ENCODE data around the gene SSR2.
"Not testable (repeated sequence)": the region's sequence is repeated elsewhere in the genome, so short reads cannot be mapped to it uniquely, and the experiment has no call there.

Gene SSR2

DNA sequence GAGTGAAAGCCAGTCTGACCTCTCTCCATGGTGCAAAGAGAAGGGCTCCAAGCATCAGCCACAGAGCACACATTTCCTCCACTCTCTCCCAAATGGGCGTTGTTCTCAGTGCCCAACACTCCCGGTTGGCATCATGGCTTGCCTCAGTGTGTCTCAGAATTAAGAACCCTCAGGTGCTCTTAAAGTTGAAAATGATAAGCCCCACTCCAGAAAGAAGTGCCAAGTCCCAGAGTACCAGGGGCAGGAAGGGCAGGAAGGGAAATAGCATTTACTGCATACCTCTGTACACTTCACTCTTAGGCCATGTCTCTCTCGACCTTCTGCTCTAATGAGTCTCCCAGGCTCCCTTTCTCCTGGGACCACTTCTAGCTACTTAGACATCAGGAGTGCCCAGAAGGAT lies 27.2 kb downstream of the SSR2 start:
- no peak for DNase-seq (ENCODE audit: low spot score)

DNA sequence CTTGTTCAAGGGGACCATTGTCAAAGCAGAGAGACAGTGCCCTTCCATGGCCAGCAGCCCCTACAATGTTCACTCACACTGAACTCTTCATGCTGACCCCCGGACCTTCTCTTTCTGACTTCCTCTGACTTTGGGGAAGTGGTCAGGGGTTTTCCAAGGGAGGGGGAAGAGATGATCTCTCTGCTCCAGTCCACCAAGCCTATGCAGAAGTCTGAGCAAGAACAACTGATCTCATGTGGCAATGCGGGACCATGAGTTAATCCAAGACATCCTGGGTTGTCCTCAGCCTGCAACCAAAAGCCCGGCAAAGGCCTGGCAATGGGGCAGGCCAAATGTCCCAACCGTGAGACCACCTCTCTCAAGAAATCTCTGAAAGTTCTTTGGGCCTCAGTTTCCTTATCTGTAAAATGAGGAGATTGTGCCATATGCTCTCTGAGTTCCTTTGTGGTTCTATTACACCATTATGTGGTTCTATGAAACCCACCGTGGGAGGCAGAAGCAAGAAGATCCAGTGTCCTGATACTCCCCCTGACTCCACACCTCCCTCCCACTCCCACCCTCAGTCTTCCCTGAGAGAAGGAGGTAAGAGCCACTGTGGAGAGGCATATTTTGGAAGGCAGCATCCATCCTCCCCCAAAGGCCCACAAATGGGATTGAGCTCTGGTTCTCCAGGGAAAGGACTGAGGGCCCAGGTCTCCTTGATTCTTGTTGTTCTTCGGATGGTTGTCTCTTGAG lies 30.6 kb downstream of the SSR2 start:
- DNase-seq (ENCODE audit: low spot score): no peak

DNA sequence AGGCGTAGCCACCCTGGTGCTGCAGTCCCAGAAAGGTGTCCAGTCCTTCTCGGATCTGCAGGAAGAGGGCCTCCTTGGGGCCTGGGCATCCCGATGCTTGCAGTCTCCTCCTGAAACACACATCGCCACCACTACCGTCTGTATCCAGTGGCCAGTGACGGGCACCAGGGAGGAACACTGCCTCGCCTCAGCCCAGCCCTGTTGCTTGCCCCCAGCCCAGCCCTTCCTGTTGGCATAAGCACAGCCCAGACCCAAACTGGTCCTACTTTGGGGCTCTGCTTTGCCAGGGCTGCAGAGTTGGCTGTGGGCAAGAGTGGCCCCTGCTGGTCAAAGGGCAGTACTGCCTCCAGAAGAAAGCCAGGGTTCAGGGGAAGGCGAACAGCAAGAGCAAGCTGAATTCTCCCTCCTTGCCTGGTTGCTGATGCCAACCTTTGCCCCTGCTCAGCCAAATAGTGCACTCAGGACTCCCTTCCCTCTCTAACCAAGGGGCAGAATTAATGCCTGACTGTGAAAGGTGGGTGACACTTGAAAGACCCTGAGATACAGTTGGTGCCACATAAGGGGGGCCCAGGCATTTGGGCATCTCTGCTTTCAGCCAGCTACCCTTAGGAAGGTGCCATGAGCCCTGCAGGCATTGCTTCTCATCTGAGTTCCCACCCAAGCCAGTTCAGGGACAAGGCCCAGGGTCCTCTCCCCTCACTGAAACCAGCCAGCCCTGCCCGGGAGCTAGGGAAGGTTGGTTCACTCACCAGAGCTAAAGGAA lies 31.3 kb downstream of the SSR2 start:
- DNase-seq (ENCODE audit: low spot score): peak; percentile 74

DNA sequence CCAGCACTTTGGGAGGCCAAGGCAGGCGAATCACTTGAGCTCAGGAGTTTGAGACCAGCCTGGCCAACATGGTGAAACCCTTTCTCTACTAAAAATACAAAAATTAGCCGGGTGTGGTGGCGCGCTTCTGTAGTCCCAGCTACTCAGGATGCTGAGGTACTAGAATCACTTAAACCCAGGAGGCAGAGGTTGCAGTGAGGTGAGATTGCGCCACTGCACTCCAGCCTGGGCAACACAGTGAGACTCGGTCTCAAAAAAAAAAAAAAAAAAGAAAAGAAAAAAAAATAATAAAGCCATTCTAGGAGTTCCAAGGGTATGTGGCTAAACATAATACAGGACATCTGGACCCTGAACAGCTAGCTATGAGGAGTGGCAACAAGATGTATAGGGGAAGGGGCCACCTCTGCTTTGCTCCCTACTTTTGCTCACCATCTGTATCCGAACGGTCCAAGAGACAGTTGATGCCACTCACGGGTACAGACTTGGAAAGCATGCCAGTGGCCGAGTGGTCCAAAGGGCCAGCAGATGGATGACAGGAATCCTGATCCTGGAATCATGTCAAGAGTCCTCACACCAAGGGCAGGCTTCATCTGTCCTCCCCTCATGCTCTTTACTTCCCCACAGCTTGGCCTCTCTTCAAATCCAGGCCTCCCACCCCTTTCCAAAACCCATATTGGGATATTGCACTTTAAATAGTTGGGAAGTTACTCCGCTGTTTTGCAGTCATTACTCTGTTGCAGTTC lies 35.7 kb downstream of the SSR2 start:
- not testable (repeated sequence) for DNase-seq (ENCODE audit: low spot score)

DNA sequence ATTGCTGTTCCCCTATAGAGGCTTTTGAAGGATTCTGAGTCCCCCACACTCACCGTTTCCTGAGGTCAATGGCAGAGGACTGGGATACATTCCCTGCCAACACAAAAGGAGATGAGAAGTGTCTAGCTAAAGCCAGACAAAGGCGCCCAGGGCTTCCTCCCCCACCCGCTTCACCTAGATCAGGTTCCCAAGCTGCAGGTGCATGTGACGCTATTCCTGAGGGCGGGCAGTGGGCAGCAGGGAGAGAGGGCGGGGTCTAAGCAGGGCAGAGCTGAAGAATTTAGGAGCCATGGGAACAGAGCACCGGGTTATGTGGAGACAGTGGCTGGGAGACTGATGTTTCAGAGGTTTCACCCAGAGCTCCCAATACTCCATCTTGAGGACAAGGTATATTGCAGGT lies 36.4 kb downstream of the SSR2 start:
- DNase-seq (ENCODE audit: low spot score): no peak

DNA sequence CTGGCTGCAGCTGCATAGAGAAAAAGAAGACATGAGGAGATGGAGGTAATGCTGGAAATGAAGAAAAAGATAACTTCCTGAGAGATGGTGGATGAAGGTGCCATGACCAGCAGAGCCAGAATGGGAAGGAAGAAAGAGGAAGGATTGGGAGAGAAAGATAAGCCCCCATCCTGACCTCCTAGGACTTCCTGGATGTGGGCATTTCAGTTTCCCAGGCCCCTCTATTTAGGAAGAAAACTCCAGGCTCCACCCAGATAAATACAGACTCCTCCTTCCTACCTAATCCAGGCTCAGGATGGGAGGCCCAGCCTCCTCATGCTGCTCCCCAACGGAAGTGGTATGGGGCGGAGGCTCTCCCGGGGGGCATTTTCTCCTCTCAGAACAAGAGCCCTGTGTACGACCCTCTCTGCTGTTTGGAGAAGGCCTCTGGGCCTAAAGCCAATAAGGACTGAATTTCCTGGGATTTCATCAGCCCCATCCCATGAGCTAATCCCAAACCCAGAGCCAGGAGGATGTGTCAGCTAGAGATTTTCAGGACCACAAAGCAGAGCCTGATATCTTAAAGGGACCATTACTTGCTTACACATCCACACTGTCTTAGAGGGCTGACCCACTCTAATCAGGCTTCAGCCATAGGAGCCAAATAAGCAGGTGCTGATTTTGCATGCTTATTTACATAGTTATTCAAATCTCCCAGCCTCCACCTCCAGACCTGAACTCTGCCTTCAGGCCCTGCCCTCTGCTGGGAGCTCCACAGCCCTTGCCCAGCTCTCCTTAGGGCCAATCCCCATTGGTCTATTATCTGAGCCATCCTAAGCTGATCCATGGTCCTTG lies 37.3 kb downstream of the SSR2 start:
- peak; percentile 80 for DNase-seq (ENCODE audit: low spot score)

DNA sequence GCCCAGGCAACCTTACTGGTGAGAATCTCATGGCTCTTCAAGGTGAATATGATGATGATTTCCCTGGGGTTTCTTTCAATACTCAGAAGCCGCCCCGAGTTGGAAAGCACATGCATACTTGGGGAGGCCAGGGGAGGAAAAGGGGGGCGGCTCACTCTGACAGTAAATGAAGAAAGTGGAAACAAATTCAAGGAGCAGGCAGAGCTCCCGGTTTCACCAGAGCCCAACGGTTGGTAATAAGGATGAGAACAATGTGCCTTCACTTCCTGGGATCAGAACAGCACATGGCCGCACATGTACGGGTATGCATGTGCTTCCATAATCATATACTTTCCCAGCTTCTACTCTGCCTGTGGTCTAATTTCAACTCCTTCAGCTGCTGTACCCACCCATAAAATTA lies 38.6 kb downstream of the SSR2 start:
- no peak for DNase-seq (ENCODE audit: low spot score)

DNA sequence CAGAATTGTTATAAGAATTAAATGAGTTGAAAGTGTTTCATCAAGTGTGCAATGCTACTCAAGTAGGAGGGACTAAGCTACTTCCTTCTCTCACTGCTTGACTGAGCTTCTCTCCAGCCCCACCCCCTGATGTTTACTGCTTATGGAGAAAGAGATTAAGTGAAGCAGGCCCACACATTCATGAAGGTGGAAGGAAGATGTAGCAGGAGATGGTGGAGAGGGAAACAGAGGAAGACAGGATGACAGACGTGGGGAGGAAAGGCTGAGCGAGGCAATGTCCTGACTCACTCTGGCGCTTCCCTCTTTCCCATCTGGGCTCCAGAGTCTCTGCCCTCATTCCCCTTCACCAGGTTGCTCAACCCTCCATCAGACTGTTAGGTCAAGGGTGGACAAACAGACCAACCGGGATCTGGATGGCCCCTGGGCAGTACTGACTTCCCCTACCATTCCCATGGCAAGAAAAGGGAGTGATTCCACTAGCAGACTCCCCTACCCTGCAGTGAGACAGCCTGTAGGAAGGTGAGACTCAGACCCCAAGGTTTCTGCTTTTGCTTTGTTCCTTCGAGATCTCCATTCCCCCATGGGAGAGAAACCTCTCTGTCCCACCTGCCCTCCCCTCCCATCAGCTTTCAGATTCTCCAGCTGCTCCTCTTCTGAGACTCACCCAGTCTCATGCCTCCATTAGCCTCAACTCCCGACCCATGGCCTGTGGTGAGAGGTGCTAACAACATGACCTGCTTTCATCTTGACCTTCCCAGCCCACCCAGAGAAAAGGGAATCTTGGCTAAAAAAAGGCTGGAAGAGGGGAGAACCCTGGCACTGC lies 39.3 kb downstream of the SSR2 start:
- no peak for DNase-seq (ENCODE audit: low spot score)

DNA sequence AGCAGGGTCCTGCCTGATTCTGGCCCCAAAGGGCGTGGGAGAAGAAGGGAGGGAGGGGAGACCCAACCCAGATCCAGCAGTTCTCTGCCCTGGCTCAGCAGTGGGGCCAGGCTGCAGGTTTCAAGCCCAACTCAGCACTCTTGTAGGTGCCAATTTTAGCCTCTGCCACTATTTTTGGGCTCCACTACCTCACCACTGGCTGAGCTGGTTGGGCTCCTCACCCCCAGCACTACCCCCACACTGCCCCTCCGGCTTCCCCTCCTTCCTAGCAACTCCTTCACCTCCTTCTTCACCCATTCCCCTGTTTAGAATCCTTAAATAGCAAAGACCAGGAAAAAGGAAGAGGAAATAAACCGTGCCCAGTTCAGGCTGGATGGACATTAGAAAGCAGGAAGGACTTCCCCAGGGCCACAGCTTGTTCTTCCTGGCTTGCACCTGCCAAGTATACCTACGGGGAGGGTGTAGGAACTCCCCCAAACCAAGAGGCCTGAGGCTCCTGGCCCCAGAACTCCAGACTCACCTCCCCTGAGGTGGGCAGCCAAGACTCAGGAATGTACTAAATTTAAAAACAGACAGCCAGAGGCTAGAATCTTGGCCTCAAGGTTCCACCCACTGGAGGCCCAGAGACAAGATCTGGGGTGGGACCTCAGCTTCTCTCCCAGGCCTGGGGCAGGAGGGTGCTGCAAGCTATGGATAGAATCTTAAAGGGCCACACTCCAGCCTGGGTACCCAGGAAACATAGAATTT lies 41.0 kb downstream of the SSR2 start:
- DNase-seq (ENCODE audit: low spot score): peak; percentile 23

DNA sequence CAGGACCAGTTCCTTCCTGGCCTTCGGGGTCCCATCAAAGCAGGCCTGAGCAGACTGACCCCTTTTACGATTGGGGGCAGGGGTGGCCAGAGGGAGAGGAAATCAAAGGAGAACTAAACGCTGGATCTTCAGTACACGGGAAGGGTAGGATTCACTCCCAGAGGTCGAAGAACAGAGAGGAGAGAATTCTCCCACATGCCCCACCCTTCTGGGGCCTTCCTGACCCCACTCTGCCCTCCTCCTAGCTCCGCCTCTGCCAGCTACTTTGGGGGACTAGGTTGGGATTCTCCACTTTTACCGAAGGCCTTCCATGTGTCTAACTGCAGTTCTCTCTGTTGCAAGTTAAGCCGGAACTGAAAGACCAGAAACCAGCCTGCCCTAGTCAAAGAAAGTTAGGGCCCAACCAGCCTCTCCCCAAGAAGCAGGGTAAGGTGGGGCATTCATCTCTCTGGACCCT lies 41.8 kb downstream of the SSR2 start:
- peak; percentile 33 for DNase-seq (ENCODE audit: low spot score)

DNA sequence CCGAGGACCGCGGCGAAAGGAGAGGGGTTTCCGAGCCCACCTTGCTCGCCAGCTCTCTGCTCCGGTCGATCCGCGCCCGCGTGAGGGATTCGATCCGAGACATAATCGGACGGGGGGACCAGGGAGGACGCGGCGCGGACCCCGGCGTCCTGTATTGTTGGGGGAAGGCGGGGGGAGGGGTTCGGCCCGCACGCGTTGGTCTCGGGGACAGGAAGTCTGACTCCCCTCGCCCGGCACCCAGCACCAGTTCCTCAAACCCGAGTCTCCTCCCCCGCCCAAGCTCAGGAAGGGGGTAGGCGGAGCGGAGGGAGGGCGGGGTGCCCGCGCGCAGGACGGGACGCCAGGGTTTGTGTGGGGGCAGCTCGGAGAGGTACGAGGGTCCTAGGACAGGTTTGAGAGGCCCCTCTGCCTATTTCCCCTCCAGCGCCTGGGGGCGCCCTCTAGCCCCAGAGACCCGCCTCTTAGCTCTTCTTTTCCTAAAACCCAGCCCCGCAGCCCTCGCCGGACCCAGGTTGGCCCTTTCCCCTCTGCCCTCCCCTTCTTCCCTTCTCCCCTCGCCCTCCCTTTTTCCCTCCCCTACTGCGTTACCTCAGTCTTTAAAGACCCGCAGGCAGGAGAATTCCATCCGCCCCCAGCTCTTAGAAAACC lies 42.3 kb downstream of the SSR2 start, which contains the start of gene ARHGEF2:
TSS of gene ARHGEF2 (minus strand) at position 223 of the 648 bp plus-strand sequence. CDS start at position 103, 120 bp downstream.
- DNase-seq (ENCODE audit: low spot score): peak; percentile 75

DNA sequence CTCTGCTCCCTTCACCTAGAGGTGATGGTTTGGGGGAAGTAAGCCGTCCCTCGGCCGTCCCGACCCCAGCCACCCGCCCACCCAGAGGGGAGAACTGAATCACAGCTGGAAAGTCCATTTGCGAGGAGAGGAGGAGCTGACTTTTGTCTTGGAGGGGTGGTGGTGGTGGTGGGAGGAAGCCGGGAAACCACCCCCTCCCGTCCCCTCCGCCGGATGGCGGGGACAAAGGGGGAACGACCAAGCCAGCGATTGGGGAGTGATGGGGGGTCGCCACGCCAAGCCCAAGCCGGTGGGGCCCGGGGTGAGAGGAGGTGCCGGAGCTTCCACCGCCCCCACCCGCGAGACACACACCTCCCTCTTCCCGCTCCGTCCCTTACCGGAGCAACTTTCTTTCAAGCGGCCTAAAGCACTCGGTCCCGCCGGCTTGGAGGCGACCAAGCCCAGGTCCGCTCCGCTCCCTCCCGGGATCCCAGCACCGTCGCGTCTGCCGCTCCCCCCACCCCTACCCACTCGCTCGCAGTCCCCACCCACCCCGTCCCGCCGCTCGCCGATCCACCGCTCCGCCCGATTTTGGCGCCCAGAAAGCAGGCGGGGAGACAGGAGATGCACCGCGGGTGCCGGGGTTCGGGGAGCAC lies 42.9 kb downstream of the SSR2 start:
- peak; percentile 66 for DNase-seq (ENCODE audit: low spot score)

DNA sequence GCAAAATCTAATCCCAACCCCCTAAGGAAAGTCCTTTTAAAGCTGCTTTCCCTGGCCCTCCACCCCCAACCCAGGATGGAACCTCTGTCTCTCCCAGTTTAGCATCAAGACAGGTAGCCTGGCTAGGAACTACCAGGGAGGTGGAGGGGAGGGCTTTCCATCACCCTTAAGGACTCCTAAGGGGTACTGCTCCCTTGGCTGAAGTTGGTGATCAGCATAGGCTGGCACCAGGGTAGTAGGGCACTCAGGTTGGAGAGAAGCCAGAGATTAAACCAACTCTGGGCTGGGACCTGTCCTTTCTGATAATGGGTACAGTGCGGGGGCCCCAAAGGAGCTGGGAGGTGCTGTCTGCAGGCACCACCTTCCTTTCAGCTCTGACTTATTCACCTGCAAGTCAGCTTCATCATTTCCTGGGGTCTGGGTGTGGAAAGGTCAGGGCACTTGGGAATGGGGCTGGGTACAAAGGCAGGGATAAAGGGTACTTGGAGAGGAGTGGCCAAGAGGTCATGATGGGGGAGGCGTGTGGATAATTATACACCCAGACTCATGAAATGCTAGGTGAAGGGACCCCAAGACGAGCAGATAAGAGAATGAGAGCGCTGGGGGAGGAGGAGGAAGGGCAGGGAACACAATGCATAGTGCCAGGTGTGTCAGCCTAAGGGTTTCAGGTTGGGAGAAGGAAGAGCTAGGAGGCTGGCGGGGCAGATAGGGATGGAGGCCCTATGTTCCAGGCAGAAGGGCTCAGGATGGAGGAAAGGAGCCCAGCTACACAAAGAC lies 43.6 kb downstream of the SSR2 start:
- no peak for DNase-seq (ENCODE audit: low spot score)

DNA sequence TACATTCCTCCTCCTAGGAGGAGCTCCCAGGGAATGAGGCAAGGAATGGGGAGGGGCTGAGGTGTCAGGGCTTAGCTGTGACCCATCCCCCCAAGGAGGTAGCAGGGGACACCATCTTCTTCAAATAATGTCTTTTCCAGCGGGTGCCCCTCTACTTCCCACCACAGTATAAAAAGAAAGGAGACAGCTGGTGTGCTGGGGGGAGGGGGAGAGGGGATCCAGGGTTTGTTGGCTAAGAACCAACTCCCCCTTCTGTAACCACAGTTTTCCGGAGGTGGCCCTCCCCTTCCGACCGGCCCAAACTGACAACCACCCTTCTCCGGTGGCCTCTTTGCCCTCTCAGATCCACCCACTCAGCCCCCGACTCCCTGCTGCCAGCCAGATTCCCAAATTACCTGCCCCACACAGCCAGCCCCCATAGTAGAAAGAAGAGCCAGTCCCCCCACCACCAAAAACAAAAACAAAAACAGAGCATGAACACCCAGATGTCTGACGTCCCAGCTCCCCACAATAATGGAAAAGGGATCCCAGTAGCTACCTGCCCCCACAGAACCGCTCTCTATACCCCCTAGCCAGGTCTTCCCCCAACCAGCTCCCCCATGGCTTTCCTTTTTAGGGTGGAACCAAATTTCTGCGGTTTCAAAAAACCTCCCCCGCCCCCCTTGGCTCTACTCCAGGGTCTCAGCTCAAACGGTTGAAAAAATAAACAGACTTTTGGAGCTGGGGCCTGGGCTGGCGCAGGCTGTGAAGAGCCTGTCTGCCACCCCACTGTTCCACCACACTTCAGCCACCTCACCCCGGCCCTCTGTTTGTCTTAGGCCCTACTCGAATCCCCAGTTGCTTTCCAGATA lies 44.5 kb downstream of the SSR2 start:
- peak; percentile 81 for DNase-seq (ENCODE audit: low spot score)

DNA sequence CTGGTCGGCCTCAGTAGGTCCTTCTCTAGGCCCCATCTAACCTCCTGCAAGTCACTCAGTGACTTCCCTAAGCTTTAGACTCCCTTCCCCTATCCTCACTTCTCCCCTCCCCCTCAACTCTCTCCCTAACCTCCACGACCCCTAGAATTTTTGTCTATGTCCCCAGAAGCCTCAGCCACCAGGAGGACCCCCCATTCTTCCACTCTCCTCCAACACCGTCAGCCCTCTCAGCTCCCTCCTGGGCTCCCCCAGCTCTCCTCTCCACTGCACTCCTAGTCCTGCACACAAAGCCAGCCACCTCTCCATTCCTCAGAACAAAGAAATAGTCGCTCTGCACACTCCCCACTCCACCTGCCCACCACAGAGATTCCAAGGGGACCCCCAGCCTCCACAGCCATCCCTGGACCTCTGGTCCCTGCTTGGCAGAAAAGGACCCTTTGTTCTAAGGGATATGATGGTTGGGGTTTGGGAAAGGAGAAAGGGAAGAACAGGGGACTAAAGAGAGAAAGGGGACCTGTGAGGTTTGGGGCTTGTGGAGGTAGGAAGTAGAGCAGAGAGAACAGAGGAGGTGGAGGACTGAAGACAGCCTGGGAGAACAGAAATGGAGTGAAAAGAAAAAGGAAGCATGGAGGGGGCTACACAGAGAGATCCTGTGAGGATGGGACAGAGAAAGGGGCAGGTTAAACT lies 45.2 kb downstream of the SSR2 start:
- DNase-seq (ENCODE audit: low spot score): no peak

DNA sequence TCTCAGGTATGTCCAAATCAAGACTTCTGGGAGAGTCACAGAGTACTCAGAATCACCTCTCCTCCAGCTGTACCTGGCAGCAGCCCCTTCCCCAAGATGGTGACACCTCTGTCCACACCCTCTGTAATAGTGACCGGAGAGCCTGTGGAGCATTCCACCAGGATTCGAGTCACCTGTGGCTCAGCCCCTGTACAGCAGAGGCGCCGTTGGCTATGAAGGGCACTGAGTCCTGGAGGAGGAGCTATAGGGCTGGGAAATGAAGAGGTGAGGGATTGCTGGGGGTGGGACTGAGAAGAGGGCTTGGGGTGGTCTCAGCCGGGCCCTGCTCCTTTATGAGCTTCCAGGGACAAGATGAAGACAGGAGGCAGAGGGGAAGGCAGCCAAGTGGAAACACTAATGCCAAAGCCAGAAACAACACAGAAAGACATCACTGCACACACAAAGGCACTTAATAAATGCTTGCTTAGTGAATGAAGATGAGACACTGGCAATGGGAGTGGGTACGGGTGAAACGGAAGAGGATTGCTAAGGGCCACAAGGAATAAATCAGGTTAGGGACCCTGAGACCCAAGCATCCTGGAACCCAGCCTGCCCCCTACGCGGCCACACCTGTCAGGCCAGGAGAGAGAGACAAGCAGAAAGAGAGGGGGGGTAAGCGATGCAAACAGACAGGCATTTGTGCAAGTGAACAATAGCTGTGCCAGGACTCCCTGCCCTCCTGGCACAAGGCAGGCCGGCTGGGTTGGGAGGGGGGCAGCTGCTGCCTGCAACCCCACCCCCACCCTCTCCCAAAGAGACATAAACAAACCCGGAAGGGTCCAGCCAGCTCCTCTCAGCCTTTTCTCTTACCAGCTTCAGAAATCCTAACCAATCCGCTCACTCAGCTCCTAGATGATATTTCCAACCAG lies 46.3 kb downstream of the SSR2 start:
- DNase-seq (ENCODE audit: low spot score): no peak

All from AG08396 (cell line).